Panc1 (cell line): ENCODE data around the gene WDR7. TPM values are rescaled to one million over a fixed set of nuclear protein-coding genes. Genes with fewer than 3 reads are reported as not detected.

Experiments used
- ATAC-seq: fragments of 200-7000 bp; cut with Tn5 transposase; 2 replicates; pipeline ENCODE4 v1.9.1; 2020; ENCODE audit warnings: mild to moderate bottlenecking, moderate library complexity
- BruUV-seq: library from RNA; stranded (reverse); fragments of 400-500 nt; replicated peaks from 2 replicates; lab custom pipeline; 2021; lab: Mats Ljungman, UMichigan
- CTCF ChIA-PET: fragments of 300-600 bp; sonication (Branson Sonifier 250); formaldehyde crosslinking; loops from one replicate; lab custom pipeline; 2022; ENCODE audit warnings: antibody characterized with exemption; lab: Charles Lee
- POLR2A ChIA-PET: fragments of 300-600 bp; sonication (Branson Sonifier 250); formaldehyde crosslinking; loops from one replicate; lab custom pipeline; 2022; ENCODE audit warnings: antibody characterized with exemption; lab: Charles Lee
- DNase-seq: peaks from one replicate; pipeline ENCODE4 v3.0.0-alpha.2; 2010; ENCODE audit warnings: low read depth, low spot score
- H3K27ac ChIP-seq: 2 replicates; pipeline ENCODE4 v1.5.1; 2011; ENCODE audit warnings: mild to moderate bottlenecking, low read length, inconsistent platforms
- H3K27me3 ChIP-seq: fragments of 200-500 bp; sonication (Bioruptor generic); 2 replicates; pipeline ENCODE4 v1.6.0; 2014; ENCODE audit warnings: low read length, inconsistent platforms; ENCODE audit not compliant: control insufficient read depth, insufficient read depth
- H3K36me3 ChIP-seq: fragments of 200-500 bp; sonication (Bioruptor generic); 2 replicates; pipeline ENCODE4 v1.5.1; 2014; ENCODE audit warnings: inconsistent platforms, mild to moderate bottlenecking, low read length, moderate library complexity; ENCODE audit not compliant: control insufficient read depth, insufficient read depth
- H3K4me1 ChIP-seq: 2 replicates; pipeline ENCODE4 v1.5.1; 2011; ENCODE audit warnings: inconsistent platforms, mild to moderate bottlenecking, low read length, moderate library complexity; ENCODE audit not compliant: control insufficient read depth, insufficient read depth
- H3K4me3 ChIP-seq, 2 experiments: 2 replicates each; pipeline ENCODE4 v1.5.1; 2011 to 2012; ENCODE audit warnings: low read depth in 2 of 2, low read length in 2 of 2, mild to moderate bottlenecking in 2 of 2, inconsistent platforms in 1 of 2, moderate library complexity in 1 of 2
- H3K9me3 ChIP-seq: fragments of 200-500 bp; sonication (Bioruptor generic); 2 replicates; pipeline ENCODE4 v1.5.1; 2014; ENCODE audit warnings: low read depth, mild to moderate bottlenecking, inconsistent platforms, low read length, moderate library complexity; ENCODE audit not compliant: control insufficient read depth, insufficient read depth
- POLR2AphosphoS5 ChIP-seq: IDR thresholded peaks from 2 replicates; pipeline ENCODE4 v1.6.1; 2012; ENCODE audit warnings: mild to moderate bottlenecking, low read depth, low read length, moderate library complexity
- SIN3A ChIP-seq: IDR thresholded peaks from 2 replicates; pipeline ENCODE4 v1.6.1; 2012; ENCODE audit warnings: low read depth, mild to moderate bottlenecking, low read length, moderate library complexity, borderline replicate concordance; ENCODE audit not compliant: insufficient read depth
- TCF7L2 ChIP-seq: IDR thresholded peaks from 2 replicates; pipeline ENCODE4 v1.6.1; 2011; ENCODE audit warnings: mild to moderate bottlenecking, low read depth, low read length, inconsistent platforms
- in situ Hi-C: cut with HindIII; loops from 2 replicates; pipeline ENCODE4 v1.10.0; 2016; ENCODE audit warnings: low sequenced_read_pairs, low pct_unique_long_range_greater_than_20kb
- intact Hi-C: fragments of 100-400 bp; cut with micrococcal nuclease; formaldehyde crosslinking; loops from one replicate; pipeline ENCODE4 v1.10.0; 2022; ENCODE audit not compliant: unreplicated experiment
- total RNA-seq: library from RNA; stranded (reverse); gene quantifications from one replicate; pipeline ENCODE4 v1.2.1, GENCODE V29; 2021; ENCODE audit not compliant: unreplicated experiment
- TF ChIP-seq, protein P1 (sequence below), 2 experiments: IDR thresholded peaks; 2 replicates each; pipeline ENCODE4 v1.6.1; 2011 to 2012; ENCODE audit warnings: low read depth in 2 of 2, control low read depth in 1 of 2, low read length in 1 of 2, mild to moderate bottlenecking in 1 of 2, moderate library complexity in 1 of 2; ENCODE audit not compliant: insufficient read depth in 1 of 2
- TF ChIP-seq, protein P2 (sequence below): fragments of 450-650 bp; IDR thresholded peaks from 2 replicates; pipeline ENCODE4 v1.5.1; 2017; ENCODE audit warnings: mild to moderate bottlenecking

Gene WDR7
- total RNA-seq, 1 experiment from 2014 or later: 12.3 TPM

DNA sequence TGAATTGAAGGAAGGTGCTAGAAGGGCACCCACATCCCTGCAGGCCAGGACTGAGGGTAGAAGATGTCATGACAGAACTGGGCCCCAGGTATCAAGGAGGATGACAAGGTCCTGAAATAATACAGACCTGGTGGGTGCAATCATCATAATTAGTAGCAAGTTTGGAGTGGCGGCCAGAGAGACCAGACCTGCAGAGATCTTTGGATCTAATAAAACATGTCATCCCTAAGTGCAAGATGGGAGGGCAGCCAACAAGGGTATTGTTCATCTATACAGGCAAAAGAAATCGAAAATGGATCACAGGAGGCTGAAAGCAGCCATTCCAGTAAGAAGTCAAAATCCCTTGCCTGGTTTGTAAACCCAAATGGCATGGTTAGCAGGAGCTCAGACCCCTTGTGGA, 384.4 kb downstream of the WDR7 start:
- Histone ChIP-seq H3K36me3 (no peaks in the 10 kb centered on the region), H3K27me3 (no peaks in the 10 kb centered on the region), H3K4me1 (no peaks in the 10 kb centered on the region), H3K27ac (no peak overlapping the region), H3K4me3 (no peak overlapping the region), H3K9me3 (no peaks in the 10 kb centered on the region)
- ChIA-PET CTCF (no interaction called here), POLR2A (no interaction called here)
- no TSS peak for BruUV-seq
- TF ChIP-seq, protein P1, sequence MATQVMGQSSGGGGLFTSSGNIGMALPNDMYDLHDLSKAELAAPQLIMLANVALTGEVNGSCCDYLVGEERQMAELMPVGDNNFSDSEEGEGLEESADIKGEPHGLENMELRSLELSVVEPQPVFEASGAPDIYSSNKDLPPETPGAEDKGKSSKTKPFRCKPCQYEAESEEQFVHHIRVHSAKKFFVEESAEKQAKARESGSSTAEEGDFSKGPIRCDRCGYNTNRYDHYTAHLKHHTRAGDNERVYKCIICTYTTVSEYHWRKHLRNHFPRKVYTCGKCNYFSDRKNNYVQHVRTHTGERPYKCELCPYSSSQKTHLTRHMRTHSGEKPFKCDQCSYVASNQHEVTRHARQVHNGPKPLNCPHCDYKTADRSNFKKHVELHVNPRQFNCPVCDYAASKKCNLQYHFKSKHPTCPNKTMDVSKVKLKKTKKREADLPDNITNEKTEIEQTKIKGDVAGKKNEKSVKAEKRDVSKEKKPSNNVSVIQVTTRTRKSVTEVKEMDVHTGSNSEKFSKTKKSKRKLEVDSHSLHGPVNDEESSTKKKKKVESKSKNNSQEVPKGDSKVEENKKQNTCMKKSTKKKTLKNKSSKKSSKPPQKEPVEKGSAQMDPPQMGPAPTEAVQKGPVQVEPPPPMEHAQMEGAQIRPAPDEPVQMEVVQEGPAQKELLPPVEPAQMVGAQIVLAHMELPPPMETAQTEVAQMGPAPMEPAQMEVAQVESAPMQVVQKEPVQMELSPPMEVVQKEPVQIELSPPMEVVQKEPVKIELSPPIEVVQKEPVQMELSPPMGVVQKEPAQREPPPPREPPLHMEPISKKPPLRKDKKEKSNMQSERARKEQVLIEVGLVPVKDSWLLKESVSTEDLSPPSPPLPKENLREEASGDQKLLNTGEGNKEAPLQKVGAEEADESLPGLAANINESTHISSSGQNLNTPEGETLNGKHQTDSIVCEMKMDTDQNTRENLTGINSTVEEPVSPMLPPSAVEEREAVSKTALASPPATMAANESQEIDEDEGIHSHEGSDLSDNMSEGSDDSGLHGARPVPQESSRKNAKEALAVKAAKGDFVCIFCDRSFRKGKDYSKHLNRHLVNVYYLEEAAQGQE (IDR thresholded peaks at IDR 0.05; ENCODE audit: insufficient read depth in 1 of 2, low read depth in 2 of 2, low read length in 1 of 2): no peak
- TF ChIP-seq, protein P2, sequence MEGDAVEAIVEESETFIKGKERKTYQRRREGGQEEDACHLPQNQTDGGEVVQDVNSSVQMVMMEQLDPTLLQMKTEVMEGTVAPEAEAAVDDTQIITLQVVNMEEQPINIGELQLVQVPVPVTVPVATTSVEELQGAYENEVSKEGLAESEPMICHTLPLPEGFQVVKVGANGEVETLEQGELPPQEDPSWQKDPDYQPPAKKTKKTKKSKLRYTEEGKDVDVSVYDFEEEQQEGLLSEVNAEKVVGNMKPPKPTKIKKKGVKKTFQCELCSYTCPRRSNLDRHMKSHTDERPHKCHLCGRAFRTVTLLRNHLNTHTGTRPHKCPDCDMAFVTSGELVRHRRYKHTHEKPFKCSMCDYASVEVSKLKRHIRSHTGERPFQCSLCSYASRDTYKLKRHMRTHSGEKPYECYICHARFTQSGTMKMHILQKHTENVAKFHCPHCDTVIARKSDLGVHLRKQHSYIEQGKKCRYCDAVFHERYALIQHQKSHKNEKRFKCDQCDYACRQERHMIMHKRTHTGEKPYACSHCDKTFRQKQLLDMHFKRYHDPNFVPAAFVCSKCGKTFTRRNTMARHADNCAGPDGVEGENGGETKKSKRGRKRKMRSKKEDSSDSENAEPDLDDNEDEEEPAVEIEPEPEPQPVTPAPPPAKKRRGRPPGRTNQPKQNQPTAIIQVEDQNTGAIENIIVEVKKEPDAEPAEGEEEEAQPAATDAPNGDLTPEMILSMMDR: no peak
- no peak for TF ChIP-seq POLR2AphosphoS5
- no peak for TF ChIP-seq SIN3A
- no peak for TF ChIP-seq TCF7L2
- ATAC-seq (no peak), DNase-seq (no peak)
- intact Hi-C loops: no loop called here
- in situ Hi-C loops: no loop called here

DNA sequence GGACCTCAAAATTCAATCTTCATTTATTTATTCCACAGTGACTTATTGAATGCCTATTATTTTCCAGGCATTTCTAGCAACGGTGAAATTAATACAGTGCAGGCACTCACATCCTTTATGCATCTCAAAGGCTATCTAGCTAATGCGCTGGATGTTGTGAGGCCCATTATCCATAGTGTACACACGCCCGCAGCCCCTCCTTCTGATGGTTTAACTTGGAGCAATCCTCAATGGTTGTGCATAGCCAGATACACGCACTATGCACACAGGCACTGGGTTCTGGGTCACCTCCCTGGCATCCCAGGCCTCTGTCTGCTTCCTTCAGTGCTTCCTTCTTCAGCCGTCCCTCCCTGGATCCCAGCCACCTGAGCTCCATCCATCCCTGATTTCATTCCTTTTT, 387.2 kb downstream of the WDR7 start:
- Histone ChIP-seq H3K27ac (no peak overlapping the region), H3K36me3 (no peaks in the 10 kb centered on the region), H3K4me1 (no peaks in the 10 kb centered on the region), H3K4me3 (no peak overlapping the region), H3K9me3 (no peaks in the 10 kb centered on the region), H3K27me3 (no peaks in the 10 kb centered on the region)
- no TSS peak for BruUV-seq
- ATAC-seq (no peak), DNase-seq (no peak)
- intact Hi-C loops (no loop called here), in situ Hi-C loops (no loop called here)
- CTCF ChIA-PET: no interaction called here
- POLR2A ChIA-PET: no interaction called here
- TF ChIP-seq, protein P1 (IDR thresholded peaks at IDR 0.05; ENCODE audit: insufficient read depth in 1 of 2, low read depth in 2 of 2, low read length in 1 of 2): no peak
- TF ChIP-seq, protein P2: no peak
- TF ChIP-seq SIN3A: no peak
